Astrocyte of the cerebellum (primary cell): Measurements from ENCODE around the gene CFAP43.

Experiments
- DNase-seq: peaks from one replicate; pipeline ENCODE4 v3.0.0-alpha.2; 2011; ENCODE audit warnings: low read depth
- H3K4me3 ChIP-seq: 2 replicates; pipeline ENCODE4 v1.5.1; 2011; ENCODE audit warnings: mild to moderate bottlenecking, low read depth, low read length, moderate library complexity
- CTCF ChIP-seq: IDR thresholded peaks from 2 replicates; pipeline ENCODE4 v1.5.1; 2012; ENCODE audit warnings: low read length, low read depth, moderate library complexity, mild to moderate bottlenecking; ENCODE audit errors: missing control alignments
- in situ Hi-C: cut with HindIII; loops from 2 replicates; pipeline ENCODE4 v1.10.0; 2017; ENCODE audit warnings: low sequenced_read_pairs

The CFAP43 gene

GRCh38 chr10:104202231-104202630 lies 29.9 kb downstream of the CFAP43 start:
- TF ChIP-seq CTCF, result no peak
- no peak overlapping the region for H3K4me3 ChIP-seq
- in situ Hi-C loops, result loop anchor here (5.0 kb wide), 1 partner anchor 60 kb away; no protein-coding TSS in a partner anchor
- no peak for DNase-seq

- DNase-seq, result no peak
- no peak for TF ChIP-seq CTCF
- H3K4me3 ChIP-seq, result no peak overlapping the region
- in situ Hi-C loops, result loop anchor here (5.0 kb wide), 1 partner anchor 59 kb away; no protein-coding TSS in a partner anchor
These were observed 30.5 kb downstream of the CFAP43 start for GRCh38 chr10:104201636-104202035.

DNA sequence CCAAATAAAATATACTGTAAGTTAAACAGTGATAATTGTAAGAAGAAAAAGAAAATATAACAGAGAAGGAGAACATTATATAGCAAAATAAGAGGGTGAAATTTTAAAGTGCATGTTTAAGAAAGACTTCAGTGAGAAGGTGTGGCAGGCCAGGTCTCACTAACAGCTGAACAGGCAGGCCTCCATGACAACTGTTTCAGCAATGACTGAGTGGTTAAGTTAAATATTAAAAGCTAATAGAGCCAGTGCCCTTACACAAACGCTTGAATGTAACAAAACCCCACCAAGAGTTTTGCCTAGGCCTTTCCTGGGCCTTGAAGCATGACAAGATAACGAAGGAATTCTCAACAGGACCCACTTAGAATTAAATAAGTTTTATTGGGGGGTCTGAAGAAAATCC lies 32.6 kb downstream of the CFAP43 start:
- no peak for TF ChIP-seq CTCF
- in situ Hi-C loops, result no loop called here
- DNase-seq, result no peak
- no peak overlapping the region for H3K4me3 ChIP-seq

GRCh38 chr10:104197364-104197763 lies 34.8 kb downstream of the CFAP43 start:
- no peak for DNase-seq
- no peak overlapping the region for H3K4me3 ChIP-seq
- in situ Hi-C loops, result no loop called here
- TF ChIP-seq CTCF, result no peak

- H3K4me3 ChIP-seq, result no peak overlapping the region
- DNase-seq, result no peak
- TF ChIP-seq CTCF, result no peak
- in situ Hi-C loops, result no loop called here
These were observed 36.5 kb downstream of the CFAP43 start for GRCh38 chr10:104195706-104196105.

DNA sequence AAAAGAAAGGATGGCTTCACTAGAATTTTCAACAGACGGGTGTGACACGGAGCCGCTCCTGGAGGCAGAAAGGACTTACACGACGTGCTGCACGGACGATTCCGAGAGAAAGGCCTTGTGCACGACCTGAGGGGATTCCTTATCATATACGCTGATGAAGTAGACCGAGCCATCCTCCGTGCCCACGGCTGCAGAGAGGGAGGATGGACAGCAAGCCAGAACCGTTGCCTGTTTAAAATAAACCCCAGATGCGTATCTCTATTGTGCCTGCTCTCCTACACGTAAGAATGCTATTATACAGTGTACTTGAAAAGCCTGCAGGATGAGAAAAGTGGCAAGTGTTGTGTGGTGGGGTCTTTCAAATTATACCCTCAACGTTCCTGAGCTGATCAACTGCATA lies 38.4 kb downstream of the CFAP43 start:
- H3K4me3 ChIP-seq, result no peak overlapping the region
- TF ChIP-seq CTCF, result no peak
- in situ Hi-C loops, result no loop called here
- DNase-seq, result no peak

GRCh38 chr10:104190695-104191094 lies 41.5 kb downstream of the CFAP43 start:
- no peak for DNase-seq
- no peak overlapping the region for H3K4me3 ChIP-seq
- in situ Hi-C loops, result no loop called here
- TF ChIP-seq CTCF, result no peak
